Osteoblast (primary cell): ENCODE measurements around the gene FAM180A. TPM values are rescaled to one million over a fixed set of nuclear protein-coding genes. Genes with fewer than 3 reads are reported as not detected.

Experiments used
- DNase-seq: peaks from one replicate; pipeline ENCODE4 v3.0.0; 2011; ENCODE audit warnings: low spot score, mixed read lengths; ENCODE audit not compliant: insufficient read length; ENCODE audit errors: missing footprints
- H2AFZ ChIP-seq: 2 replicates; pipeline ENCODE4 v1.6.0; 2011; ENCODE audit warnings: mild to moderate bottlenecking, low read length
- H3K27ac ChIP-seq: 2 replicates; pipeline ENCODE4 v1.5.1; 2011; ENCODE audit warnings: mild to moderate bottlenecking, low read depth, low read length, moderate library complexity
- H3K27me3 ChIP-seq: 2 replicates; pipeline ENCODE4 v1.6.0; 2012; ENCODE audit warnings: mild to moderate bottlenecking, control low read depth, inconsistent platforms, low read length, moderate library complexity; ENCODE audit not compliant: insufficient read depth
- H3K36me3 ChIP-seq: 2 replicates; pipeline ENCODE4 v1.5.1; 2011; ENCODE audit warnings: mild to moderate bottlenecking, low read length, control low read depth, moderate library complexity; ENCODE audit not compliant: insufficient read depth
- H3K4me1 ChIP-seq: 2 replicates; pipeline ENCODE4 v1.5.1; 2011; ENCODE audit warnings: mild to moderate bottlenecking, low read length, control low read depth, moderate library complexity; ENCODE audit not compliant: insufficient read depth
- H3K4me2 ChIP-seq: 2 replicates; pipeline ENCODE4 v1.6.0; 2011; ENCODE audit warnings: mild to moderate bottlenecking, low read length; ENCODE audit not compliant: insufficient read depth
- H3K4me3 ChIP-seq: fragments of 200-600 bp; sonication (generic); 3 replicates; pipeline ENCODE4 v1.5.1; 2012; ENCODE audit warnings: mild to moderate bottlenecking, low read length, inconsistent platforms; ENCODE audit not compliant: insufficient read depth
- H3K79me2 ChIP-seq: 2 replicates; pipeline ENCODE4 v1.6.0; 2012; ENCODE audit warnings: mild to moderate bottlenecking, low read length, control low read depth, inconsistent platforms; ENCODE audit not compliant: insufficient read depth
- H3K9me3 ChIP-seq: 2 replicates; pipeline ENCODE4 v1.5.1; 2011; ENCODE audit warnings: low read depth, low read length, control low read depth
- H4K20me1 ChIP-seq: 2 replicates; pipeline ENCODE4 v1.6.0; 2012; ENCODE audit warnings: mild to moderate bottlenecking, low read length, control low read depth; ENCODE audit not compliant: insufficient read depth
- CTCF ChIP-seq: IDR thresholded peaks from 2 replicates; pipeline ENCODE4 v1.5.1; 2011; ENCODE audit warnings: mild to moderate bottlenecking, low read depth, low read length, moderate library complexity; ENCODE audit errors: extremely low read depth
- total RNA-seq: library from RNA; depleted of rRNA; stranded (reverse); fragments of >200 nt; gene quantifications from 2 replicates; pipeline ENCODE4 v1.2.3, GENCODE V29; 2012

Gene FAM180A
- total RNA-seq, 1 donor, result 23.5 TPM

- no peaks in the 10 kb centered on the region for H3K9me3 ChIP-seq
- no peaks in the 10 kb centered on the region for H3K27me3 ChIP-seq
- no peaks in the 10 kb centered on the region for H3K36me3 ChIP-seq
- peak overlapping the region; percentile 80 for H3K4me2 ChIP-seq
- no peak for TF ChIP-seq CTCF
- peaks cover 68% of the 10 kb centered on the region for H3K4me1 ChIP-seq
- H4K20me1 ChIP-seq, result no peaks in the 10 kb centered on the region
- peak overlapping the region; percentile 99 for H3K27ac ChIP-seq
- peaks cover 48% of the 10 kb centered on the region for H3K79me2 ChIP-seq
- H3K4me3 ChIP-seq, result peak overlapping the region; percentile 6
- peak overlapping the region; percentile 83 for H2AFZ ChIP-seq
- no peak for DNase-seq
Observed at GRCh38 chr7:135745703-135746312, 2.8 kb downstream of the FAM180A start.

- H3K4me2 ChIP-seq, result peak overlapping the region; percentile 80
- peak overlapping the region; percentile 54 for H3K4me3 ChIP-seq
- peaks cover 68% of the 10 kb centered on the region for H3K4me1 ChIP-seq
Observed at GRCh38 chr7:135744938-135745702, 3.5 kb downstream of the FAM180A start.

GRCh38 chr7:135743907-135744731 lies 4.5 kb downstream of the FAM180A start:
- peak overlapping the region; percentile 99 for H3K27ac ChIP-seq
- H3K36me3 ChIP-seq, result no peaks in the 10 kb centered on the region
- no peaks in the 10 kb centered on the region for H4K20me1 ChIP-seq
- peak overlapping the region; percentile 54 for H3K4me3 ChIP-seq
- no peak for TF ChIP-seq CTCF
- H3K4me2 ChIP-seq, result peak overlapping the region; percentile 80
- no peaks in the 10 kb centered on the region for H3K27me3 ChIP-seq
- H3K79me2 ChIP-seq, result peaks cover 60% of the 10 kb centered on the region
- peak overlapping the region; percentile 80 for H2AFZ ChIP-seq
- H3K4me1 ChIP-seq, result peaks cover 63% of the 10 kb centered on the region
- H3K9me3 ChIP-seq, result no peaks in the 10 kb centered on the region
- no peak for DNase-seq

More at GRCh38 chr7:135744938-135745702, 3.5 kb downstream of the FAM180A start:
- Histone ChIP-seq H2AFZ (peak overlapping the region; percentile 32), H3K27ac (peak overlapping the region; percentile 99), H3K79me2 (peaks cover 55% of the 10 kb centered on the region), H4K20me1 (no peaks in the 10 kb centered on the region), H3K36me3 (no peaks in the 10 kb centered on the region), H3K9me3 (no peaks in the 10 kb centered on the region), H3K27me3 (no peaks in the 10 kb centered on the region)
- no peak for TF ChIP-seq CTCF
- no peak for DNase-seq
